Ascending aorta (tissue), 2 donors: ENCODE data around the gene F11R. TPM values are rescaled to one million over a fixed set of nuclear protein-coding genes. Genes with fewer than 3 reads are reported as not detected.
"Not testable (repeated sequence)": the region's sequence is repeated elsewhere in the genome, so short reads cannot be mapped to it uniquely, and the experiment has no call there.

ENCODE experiments used
- DNase-seq, 2 donors: peaks; one replicate each; pipeline ENCODE4 v3.0.0-alpha.2; 2019; ENCODE audit warnings: low spot score in 2 of 2
- H3K27ac ChIP-seq, 2 donors: fragments of 200-600 bp; sonication (generic); one replicate each; pipeline ENCODE4 v1.5.1; 2016 to 2017; ENCODE audit warnings: mild to moderate bottlenecking in 1 of 2
- H3K27me3 ChIP-seq: fragments of 200-600 bp; sonication (generic); one replicate; pipeline ENCODE4 v1.5.1; 2017
- H3K36me3 ChIP-seq, 2 donors: fragments of 200-600 bp; sonication (generic); one replicate each; pipeline ENCODE4 v1.5.1; 2016
- H3K4me1 ChIP-seq, 2 donors: fragments of 200-600 bp; sonication (generic); one replicate each; pipeline ENCODE4 v1.5.1; 2016 to 2017; ENCODE audit warnings: mild to moderate bottlenecking in 1 of 2
- H3K4me3 ChIP-seq, 2 donors: fragments of 200-600 bp; sonication (generic); one replicate each; pipeline ENCODE4 v1.5.1; 2016 to 2017; ENCODE audit warnings: mild to moderate bottlenecking in 1 of 2
- H3K9me3 ChIP-seq, 2 donors: fragments of 200-600 bp; sonication (generic); one replicate each; pipeline ENCODE4 v1.5.1; 2016
- intact Hi-C: fragments of 100-400 bp; cut with DNase I; formaldehyde crosslinking; loops from one replicate; pipeline ENCODE4 v1.15.1; 2023
- total RNA-seq: library from RNA; depleted of rRNA; stranded (reverse); fragments of >200 nt; gene quantifications from one replicate; pipeline ENCODE4 v1.1.0, GENCODE V29; 2016
- TF ChIP-seq, protein P1 (sequence below), 3 experiments: fragments of 200-600 bp in 2 of 3; fragments of 450-650 bp in 1 of 3; sonication (generic) in 2 of 3; IDR thresholded peaks; one replicate each; pipeline ENCODE4 v1.5.1; 2016 to 2019; ENCODE audit warnings: antibody characterized with exemption in 3 of 3, mild to moderate bottlenecking in 1 of 3, moderate library complexity in 1 of 3

F11R gene
- total RNA-seq, 1 donor from 2014 or later: 19.9 TPM

DNA sequence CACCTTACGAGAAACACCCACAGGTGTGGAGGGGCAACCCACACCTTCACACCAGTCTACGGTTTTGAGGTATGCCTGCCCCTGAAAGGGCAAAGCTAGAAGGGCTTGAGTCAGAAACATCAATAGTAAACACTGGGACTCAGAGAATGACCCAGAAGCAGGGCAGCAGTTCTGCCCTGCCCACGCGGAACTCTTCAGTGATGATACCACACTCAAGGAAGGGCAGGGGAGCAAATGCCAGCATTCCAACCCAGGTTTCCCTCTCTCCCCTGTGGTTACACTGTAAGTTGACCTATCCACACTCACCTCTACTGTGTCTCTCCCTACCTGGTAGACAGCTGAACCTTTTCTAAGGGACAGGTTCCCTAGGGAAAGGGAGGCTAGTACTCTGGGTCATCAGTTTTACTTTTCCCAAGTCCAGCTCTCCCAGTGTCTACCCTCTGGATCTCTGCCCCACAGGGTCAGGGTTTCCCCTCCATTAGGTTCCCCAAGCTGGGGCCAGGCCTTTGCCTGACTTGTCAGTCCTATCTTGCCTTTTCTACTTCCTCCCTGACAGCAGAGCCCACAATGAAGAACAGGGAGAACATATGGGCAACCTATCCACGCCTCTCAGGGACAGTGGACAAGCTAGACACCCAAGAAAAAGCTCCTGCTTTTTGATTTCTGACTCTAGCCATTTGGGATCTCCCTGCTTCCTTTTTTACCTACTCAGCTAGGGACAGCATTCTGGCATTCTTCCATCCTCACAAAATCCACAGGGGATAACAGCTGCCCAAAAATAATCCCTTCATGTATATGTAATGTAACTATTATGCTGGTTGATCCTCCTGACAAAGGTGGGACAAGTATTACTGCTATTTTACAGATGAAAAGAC is 3.0 kb downstream of the F11R start:
- Histone ChIP-seq H3K4me1 (peaks cover 0 to 13% of the 10 kb centered on the region in 2 donors), H3K36me3 (no peaks in the 10 kb centered on the region), H3K27ac (no peak overlapping the region), H3K27me3 (no peaks in the 10 kb centered on the region), H3K9me3 (no peaks in the 10 kb centered on the region), H3K4me3 (no peak overlapping the region)
- no peak for DNase-seq
- TF ChIP-seq, protein P1, sequence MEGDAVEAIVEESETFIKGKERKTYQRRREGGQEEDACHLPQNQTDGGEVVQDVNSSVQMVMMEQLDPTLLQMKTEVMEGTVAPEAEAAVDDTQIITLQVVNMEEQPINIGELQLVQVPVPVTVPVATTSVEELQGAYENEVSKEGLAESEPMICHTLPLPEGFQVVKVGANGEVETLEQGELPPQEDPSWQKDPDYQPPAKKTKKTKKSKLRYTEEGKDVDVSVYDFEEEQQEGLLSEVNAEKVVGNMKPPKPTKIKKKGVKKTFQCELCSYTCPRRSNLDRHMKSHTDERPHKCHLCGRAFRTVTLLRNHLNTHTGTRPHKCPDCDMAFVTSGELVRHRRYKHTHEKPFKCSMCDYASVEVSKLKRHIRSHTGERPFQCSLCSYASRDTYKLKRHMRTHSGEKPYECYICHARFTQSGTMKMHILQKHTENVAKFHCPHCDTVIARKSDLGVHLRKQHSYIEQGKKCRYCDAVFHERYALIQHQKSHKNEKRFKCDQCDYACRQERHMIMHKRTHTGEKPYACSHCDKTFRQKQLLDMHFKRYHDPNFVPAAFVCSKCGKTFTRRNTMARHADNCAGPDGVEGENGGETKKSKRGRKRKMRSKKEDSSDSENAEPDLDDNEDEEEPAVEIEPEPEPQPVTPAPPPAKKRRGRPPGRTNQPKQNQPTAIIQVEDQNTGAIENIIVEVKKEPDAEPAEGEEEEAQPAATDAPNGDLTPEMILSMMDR (IDR thresholded peaks at IDR 0.05): no peak
- intact Hi-C loops: no loop called here

DNA sequence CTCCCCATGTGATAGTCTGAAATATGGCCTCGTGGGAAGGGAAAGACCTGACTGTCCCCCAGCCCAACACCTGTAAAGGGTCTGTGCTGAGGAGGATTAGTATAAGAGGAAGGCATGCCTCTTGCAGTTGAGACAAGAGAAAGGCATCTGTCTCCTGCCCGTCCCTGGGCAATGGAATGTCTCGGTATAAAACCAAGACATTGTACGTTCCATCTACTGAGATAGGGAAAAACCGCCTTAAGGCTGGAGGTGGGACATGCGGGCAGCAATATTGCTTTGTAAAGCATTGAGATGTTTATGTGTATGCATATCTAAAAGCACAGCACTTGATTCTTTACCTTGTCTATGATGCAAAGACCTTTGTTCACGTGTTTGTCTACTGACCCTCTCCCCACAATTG is 3.8 kb downstream of the F11R start:
- H3K9me3 ChIP-seq, H3K27ac ChIP-seq, H3K4me3 ChIP-seq, intact Hi-C loops, H3K27me3 ChIP-seq, H3K36me3 ChIP-seq, DNase-seq: not testable (repeated sequence)
- H3K4me1 ChIP-seq: peaks cover 0 to 13% of the 10 kb centered on the region in 2 donors

DNA sequence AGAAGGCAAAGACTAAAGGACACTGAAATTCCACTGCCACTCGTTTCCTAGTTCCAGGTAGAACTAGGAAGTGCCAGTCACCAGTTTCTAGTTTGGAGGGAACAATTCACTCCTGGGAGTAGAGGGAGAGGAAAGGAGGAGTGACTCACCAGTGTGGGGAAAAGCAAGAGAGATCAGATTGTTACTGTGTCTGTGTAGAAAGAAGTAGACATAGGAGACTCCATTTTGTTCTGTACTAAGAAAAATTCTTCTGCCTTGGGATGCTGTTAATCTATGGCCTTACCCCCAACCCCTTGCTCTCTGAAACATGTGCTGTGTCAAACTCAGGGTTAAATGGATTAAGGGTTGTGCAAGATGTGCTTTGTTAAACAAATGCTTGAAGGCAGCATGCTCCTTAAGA is 4.3 kb downstream of the F11R start:
- DNase-seq, H3K27me3 ChIP-seq, H3K36me3 ChIP-seq, intact Hi-C loops, H3K27ac ChIP-seq, H3K9me3 ChIP-seq, H3K4me3 ChIP-seq: not testable (repeated sequence)
- H3K4me1 ChIP-seq: peaks cover 0 to 12% of the 10 kb centered on the region in 2 donors

DNA sequence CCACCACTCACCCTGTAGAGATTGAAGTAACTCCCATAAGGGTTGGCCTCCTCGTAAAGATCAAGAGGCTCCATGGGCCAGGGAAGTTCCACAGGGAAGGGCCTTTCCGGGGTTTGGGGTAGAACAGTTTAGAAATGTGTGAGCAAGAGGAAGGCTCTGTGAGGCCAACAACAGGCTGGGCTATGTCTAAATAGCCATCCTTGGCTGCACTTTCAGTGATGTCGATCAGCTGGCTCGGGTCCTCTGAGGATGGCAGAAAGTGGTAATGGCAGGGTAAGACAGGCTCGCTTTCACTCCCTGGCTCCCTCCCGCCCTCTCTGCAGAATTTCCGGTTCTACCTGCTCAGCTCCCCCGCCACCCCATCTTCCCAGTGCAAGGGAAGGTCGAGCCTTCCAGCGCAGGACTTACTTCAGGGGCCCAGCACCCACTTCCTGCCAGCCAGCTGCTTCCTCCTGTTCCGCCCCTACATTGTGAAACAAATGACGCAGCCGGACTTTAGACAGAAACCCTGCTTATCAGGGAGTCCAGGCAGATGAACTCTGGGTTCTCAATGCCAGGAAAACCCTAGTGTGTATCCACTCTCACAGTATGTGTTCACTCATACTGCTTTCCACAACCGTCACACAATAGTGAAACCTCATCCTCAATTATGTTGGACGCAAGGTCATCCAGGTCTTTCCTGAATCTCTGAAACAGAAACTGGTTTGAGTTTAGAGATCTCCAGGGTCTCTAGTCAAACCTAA is 7.3 kb downstream of the F11R start:
- Histone ChIP-seq H3K27me3 (no peaks in the 10 kb centered on the region), H3K9me3 (no peaks in the 10 kb centered on the region), H3K36me3 (no peaks in the 10 kb centered on the region), H3K4me3 (no peak overlapping the region), H3K27ac (peak overlapping the region; percentile 63 to 64), H3K4me1 (no peaks in the 10 kb centered on the region)
- TF ChIP-seq, protein P1 (IDR thresholded peaks at IDR 0.05): no peak
- intact Hi-C loops: no loop called here
- peak; percentile 72 to 89 for DNase-seq

DNA sequence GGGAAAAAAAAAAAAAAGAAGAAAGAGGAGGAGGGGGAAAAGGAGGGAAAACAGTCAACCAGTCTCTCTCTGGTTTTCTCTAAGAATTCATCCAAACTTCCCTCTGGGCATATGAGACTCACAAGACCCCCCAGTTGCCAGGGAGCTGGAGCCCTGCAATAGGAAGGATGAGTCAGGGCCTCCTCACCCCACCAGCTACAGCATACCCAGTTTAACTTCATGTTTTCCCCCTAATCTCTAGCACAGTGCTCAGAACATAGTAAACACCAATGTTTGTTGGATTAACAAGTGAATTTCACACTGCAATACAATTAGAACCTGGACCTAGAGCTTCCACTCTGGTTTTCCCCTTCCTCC is 7.8 kb downstream of the F11R start:
- peak overlapping the region; percentile 63 to 64 for H3K27ac ChIP-seq
- no peaks in the 10 kb centered on the region for H3K9me3 ChIP-seq
- no peak overlapping the region for H3K4me3 ChIP-seq
- intact Hi-C loops: no loop called here
- H3K36me3 ChIP-seq: no peaks in the 10 kb centered on the region
- no peaks in the 10 kb centered on the region for H3K4me1 ChIP-seq
- no peak for DNase-seq
- H3K27me3 ChIP-seq: no peaks in the 10 kb centered on the region
- TF ChIP-seq, protein P1 (IDR thresholded peaks at IDR 0.05): no peak

DNA sequence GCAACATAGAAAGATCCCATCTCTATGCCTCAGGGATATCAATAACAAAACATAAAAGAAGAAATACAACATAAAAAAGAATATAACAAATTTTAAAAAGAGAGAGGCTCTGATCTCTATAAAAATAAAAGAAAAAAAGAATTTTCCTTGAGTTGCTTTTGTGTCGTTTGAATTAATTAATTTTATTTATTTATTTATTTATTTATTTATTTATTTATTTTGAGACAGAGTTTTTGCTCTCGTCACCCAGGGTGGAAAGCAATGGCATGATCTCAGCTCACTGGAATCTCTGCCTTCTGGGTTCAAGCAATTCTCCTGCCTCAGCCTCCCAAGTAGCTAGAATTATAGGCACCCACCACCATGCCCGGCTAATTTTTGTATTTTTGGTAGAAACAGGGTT is 8.5 kb downstream of the F11R start:
- Histone ChIP-seq H3K9me3 (no peaks in the 10 kb centered on the region), H3K27me3 (no peaks in the 10 kb centered on the region), H3K4me3 (no peak overlapping the region), H3K36me3 (no peaks in the 10 kb centered on the region), H3K4me1 (no peaks in the 10 kb centered on the region), H3K27ac (no peak overlapping the region)
- DNase-seq: no peak
- TF ChIP-seq, protein P1 (IDR thresholded peaks at IDR 0.05): no peak
- intact Hi-C loops: no loop called here
